Measurements from ENCODE around the gene NUBP2. TPM values are rescaled to one million over a fixed set of nuclear protein-coding genes. Genes with fewer than 3 reads are reported as not detected.
A peak's percentile ranks its signal among the peaks of the same experiment; 100 is the strongest.

Gene NUBP2
- total and polyA plus RNA-seq, 8 donors = 20.4 to 58.8 (median 31.0) TPM

- FAIRE-seq (no peak), ATAC-seq (no peak), DNase-seq (peak in 1 of 6 donors; percentile 70)
- 84% methylated on average over 6 of the region's 6 CpGs for WGBS, 2 donors
- Histone ChIP-seq H3K36me3 (no peaks in the 10 kb centered on the region), H3K4me1 (peaks cover 0 to 6% (median 5%) of the 10 kb centered on the region in 3 donors), H3K9me3 (no peaks in the 10 kb centered on the region), H3K4me3 (no peak overlapping the region), H3K27ac (no peak overlapping the region), H3K27me3 (no peaks in the 10 kb centered on the region)
- TF ChIP-seq, protein P1, sequence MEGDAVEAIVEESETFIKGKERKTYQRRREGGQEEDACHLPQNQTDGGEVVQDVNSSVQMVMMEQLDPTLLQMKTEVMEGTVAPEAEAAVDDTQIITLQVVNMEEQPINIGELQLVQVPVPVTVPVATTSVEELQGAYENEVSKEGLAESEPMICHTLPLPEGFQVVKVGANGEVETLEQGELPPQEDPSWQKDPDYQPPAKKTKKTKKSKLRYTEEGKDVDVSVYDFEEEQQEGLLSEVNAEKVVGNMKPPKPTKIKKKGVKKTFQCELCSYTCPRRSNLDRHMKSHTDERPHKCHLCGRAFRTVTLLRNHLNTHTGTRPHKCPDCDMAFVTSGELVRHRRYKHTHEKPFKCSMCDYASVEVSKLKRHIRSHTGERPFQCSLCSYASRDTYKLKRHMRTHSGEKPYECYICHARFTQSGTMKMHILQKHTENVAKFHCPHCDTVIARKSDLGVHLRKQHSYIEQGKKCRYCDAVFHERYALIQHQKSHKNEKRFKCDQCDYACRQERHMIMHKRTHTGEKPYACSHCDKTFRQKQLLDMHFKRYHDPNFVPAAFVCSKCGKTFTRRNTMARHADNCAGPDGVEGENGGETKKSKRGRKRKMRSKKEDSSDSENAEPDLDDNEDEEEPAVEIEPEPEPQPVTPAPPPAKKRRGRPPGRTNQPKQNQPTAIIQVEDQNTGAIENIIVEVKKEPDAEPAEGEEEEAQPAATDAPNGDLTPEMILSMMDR (IDR thresholded peaks at IDR 0.05) = no peak
- intact Hi-C loops (cut with DNase I) = no loop called here
These were observed 4.2 kb downstream of the NUBP2 start for GRCh38 chr16:1787056-1787321.

DNA sequence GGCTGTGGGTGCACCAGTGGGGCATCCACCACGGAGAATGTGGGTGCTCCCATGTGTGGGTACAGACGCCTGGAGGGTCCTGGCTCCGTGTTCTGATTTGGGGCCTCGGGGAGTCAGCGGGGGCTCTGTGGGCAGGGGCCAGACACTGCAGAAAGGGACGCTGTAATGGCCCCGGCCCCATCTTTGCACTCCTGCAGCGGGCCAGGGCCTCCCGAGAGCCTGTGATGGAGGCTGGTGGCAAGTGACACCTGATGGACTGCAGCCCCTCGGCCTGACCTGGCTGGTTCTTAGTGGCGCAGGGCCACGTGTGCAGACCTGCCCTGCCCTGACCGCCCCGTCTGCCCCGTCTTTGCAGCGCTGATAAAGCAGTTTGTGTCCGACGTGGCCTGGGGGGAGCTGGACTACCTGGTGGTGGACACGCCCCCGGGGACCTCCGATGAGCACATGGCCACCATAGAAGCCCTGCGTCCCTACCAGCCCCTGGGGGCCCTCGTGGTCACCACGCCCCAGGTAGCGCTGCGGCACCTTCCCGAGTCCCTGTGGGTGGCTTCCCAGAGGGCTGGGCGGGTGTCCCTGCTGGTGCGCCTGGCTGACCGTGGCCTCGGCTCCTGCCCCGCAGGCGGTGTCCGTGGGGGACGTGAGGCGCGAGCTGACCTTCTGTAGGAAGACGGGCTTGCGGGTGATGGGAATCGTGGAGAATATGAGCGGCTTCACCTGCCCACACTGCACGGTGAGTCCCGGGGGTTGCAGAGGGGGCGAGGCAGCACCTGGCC is 4.7 kb downstream of the NUBP2 start:
- Histone ChIP-seq H3K27ac (no peak overlapping the region), H3K9me3 (no peaks in the 10 kb centered on the region), H3K4me3 (no peak overlapping the region), H3K27me3 (no peaks in the 10 kb centered on the region), H3K36me3 (no peaks in the 10 kb centered on the region), H3K4me1 (peaks cover 0 to 6% (median 5%) of the 10 kb centered on the region in 3 donors)
- TF ChIP-seq, protein P1 (IDR thresholded peaks at IDR 0.05) = no peak
- DNase-seq (peak in 1 of 6 donors; percentile 41), ATAC-seq (no peak), FAIRE-seq (no peak)
- intact Hi-C loops (cut with DNase I) = no loop called here
- WGBS, 2 donors = 91 to 94% methylated on average over 44 of the region's 44 CpGs

- Histone ChIP-seq H3K9me3 (no peaks in the 10 kb centered on the region), H3K4me3 (no peak overlapping the region), H3K27ac (no peak overlapping the region), H3K27me3 (no peaks in the 10 kb centered on the region), H3K4me1 (peaks cover 0 to 6% (median 5%) of the 10 kb centered on the region in 3 donors), H3K36me3 (no peaks in the 10 kb centered on the region)
- FAIRE-seq (no peak), DNase-seq (peak in 2 of 6 donors; percentile 40 to 71), ATAC-seq (no peak)
- intact Hi-C loops (cut with DNase I) = no loop called here
- TF ChIP-seq, protein P1 (IDR thresholded peaks at IDR 0.05) = no peak
- 93 to 94% methylated on average over 38 of the region's 38 CpGs for WGBS, 2 donors
These were observed 5.4 kb downstream of the NUBP2 start for GRCh38 chr16:1788095-1788707.

GRCh38 chr16:1788708-1789100 is 5.9 kb downstream of the NUBP2 start:
- H3K9me3 ChIP-seq = no peaks in the 10 kb centered on the region
- TF ChIP-seq, protein P1 (IDR thresholded peaks at IDR 0.05) = no peak
- DNase-seq (peak in 2 of 6 donors; percentile 36 to 74), FAIRE-seq (no peak), ATAC-seq (no peak)
- H3K27me3 ChIP-seq = no peaks in the 10 kb centered on the region
- intact Hi-C loops (cut with DNase I) = no loop called here
- H3K36me3 ChIP-seq = no peaks in the 10 kb centered on the region
- H3K27ac ChIP-seq = no peak overlapping the region
- peaks cover 3 to 11% (median 5%) of the 10 kb centered on the region in 3 donors for H3K4me1 ChIP-seq
- WGBS, 2 donors = 81 to 82% methylated on average over 19 of the region's 19 CpGs
- H3K4me3 ChIP-seq = no peak overlapping the region

- no peaks in the 10 kb centered on the region for H3K9me3 ChIP-seq
- FAIRE-seq (no peak), DNase-seq (peak in 3 of 6 donors; percentile 7 to 76 (median 44)), ATAC-seq (no peak)
- peaks cover 9 to 12% (median 10%) of the 10 kb centered on the region in 3 donors for H3K4me1 ChIP-seq
- no peak overlapping the region for H3K27ac ChIP-seq
- no peak overlapping the region for H3K4me3 ChIP-seq
- intact Hi-C loops (cut with DNase I) = no loop called here
- H3K36me3 ChIP-seq = no peaks in the 10 kb centered on the region
- H3K27me3 ChIP-seq = no peaks in the 10 kb centered on the region
- TF ChIP-seq, protein P1 (IDR thresholded peaks at IDR 0.05) = no peak
- 92 to 93% methylated on average over 25 of the region's 25 CpGs for WGBS, 2 donors
These were observed 6.9 kb downstream of the NUBP2 start for GRCh38 chr16:1789643-1790045.

Measured in pancreas (tissue), 10 donors.